SW 1271 (cell line): ENCODE data around the gene CTH.
A peak's percentile ranks its signal among the peaks of the same experiment; 100 is the strongest.
"Not testable (repeated sequence)": the region's sequence is repeated elsewhere in the genome, so short reads cannot be mapped to it uniquely, and the experiment has no call there.

Experiments used
- DNase-seq, 2 experiments: peaks; one replicate each; lab custom pipeline; 2025; lab: John Stamatoyannopoulos, UW

The CTH gene

DNA sequence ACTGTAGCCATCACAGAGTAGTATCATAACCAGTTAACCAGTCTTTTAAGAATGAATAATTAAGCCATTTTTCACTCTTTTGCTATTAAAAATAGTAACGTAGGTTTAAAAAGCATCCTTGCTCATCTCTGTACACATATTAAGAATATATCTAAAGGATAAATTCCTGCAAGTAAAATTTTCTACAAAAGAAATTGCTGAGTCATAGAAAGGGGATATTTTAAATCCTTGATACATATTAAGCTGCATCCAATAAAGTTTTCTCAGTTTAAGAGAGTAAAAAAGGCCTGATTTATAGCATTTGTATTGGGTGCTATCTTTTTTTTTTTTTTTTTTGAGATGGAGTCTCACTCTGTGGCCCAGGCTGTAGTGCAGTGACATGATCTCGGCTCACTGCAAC is 1.9 kb upstream of the CTH start:
- no peak for DNase-seq

DNA sequence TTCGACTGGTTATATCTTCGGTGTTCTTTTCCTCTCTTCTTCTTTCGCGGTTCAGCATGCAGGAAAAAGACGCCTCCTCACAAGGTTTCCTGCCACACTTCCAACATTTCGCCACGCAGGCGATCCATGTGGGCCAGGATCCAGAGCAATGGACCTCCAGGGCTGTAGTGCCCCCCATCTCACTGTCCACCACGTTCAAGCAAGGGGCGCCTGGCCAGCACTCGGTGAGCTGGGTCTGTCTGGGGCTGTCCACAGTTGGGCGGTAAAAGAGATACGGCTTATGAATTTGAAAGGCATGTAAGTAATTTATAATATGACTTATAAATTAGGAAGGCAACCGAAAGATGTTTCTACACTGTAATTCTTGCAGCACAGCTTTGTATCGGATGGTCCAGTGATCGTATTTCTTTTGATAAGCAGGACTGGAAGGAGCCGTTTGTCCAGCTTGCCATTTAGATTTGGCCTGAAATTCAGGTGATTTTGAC is 334 bp downstream of the CTH start:
- DNase-seq = peak in 1 of 2 experiments; percentile 29

DNA sequence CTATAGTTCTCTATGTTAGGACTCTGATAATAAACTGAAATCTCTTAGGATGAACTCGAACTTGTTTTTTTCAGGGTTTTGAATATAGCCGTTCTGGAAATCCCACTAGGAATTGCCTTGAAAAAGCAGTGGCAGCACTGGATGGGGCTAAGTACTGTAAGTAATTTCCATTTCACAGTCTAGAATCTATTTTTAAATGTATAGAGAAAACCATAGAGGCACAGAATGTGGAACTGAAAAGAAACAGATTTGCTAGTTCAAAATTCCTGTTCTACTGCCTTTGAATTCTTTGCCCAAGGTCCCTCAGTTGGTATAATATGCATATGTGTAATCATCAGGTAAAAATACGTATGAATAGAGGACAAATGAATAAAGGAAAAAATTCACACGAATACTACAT is 4.8 kb downstream of the CTH start:
- DNase-seq = no peak

DNA sequence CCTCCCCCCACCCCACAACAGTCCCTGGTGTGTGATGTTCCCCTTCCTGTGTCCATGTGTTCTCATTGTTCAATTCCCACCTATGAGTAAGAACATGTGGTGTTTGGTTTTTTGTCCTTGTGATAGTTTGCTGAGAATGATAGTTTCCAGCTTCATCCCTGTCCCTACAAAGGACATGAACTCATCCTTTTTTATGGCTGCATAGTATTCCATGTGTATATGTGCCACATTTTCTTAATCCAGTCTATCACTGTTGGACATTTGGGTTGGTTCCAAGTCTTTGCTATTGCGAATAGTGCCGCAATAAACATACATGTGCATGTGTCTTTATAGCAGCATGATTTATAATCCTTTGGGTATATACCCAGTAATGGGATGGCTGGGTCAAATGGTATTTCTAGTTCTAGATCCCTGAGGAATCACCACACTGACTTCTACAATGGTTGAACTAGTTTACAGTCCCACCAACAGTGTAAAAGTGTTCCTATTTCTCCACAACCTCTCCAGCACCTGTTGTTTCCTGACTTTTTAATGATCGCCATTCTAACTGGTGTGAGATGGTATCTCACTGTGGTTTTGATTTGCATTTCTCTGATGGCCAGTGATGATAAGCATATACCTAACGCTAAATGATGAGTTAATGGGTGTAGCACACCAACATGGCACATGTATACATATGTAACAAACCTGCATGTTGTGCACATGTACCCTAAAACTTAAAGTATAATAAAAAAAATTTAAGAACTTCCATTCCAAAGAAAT is 8.1 kb downstream of the CTH start:
- DNase-seq = not testable (repeated sequence)

DNA sequence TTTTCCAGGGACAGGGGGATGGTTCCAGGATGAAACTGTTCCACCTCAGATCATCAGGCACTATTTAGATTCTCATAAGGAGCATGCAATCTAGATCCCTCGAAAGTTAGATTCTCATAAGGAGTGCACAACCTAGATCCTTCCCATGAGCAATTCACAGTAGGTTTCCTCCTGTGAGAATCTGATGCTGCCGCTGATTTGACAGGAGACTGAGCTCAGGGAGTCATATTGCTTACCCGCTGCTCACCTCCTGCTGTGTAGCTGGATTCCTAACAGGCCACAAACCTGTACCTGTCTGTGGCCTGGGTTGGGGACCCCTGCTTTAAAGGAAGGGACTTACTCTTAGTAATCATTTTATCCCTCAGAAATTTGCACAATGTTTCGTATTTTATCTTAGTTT is 9.3 kb downstream of the CTH start:
- DNase-seq = no peak

DNA sequence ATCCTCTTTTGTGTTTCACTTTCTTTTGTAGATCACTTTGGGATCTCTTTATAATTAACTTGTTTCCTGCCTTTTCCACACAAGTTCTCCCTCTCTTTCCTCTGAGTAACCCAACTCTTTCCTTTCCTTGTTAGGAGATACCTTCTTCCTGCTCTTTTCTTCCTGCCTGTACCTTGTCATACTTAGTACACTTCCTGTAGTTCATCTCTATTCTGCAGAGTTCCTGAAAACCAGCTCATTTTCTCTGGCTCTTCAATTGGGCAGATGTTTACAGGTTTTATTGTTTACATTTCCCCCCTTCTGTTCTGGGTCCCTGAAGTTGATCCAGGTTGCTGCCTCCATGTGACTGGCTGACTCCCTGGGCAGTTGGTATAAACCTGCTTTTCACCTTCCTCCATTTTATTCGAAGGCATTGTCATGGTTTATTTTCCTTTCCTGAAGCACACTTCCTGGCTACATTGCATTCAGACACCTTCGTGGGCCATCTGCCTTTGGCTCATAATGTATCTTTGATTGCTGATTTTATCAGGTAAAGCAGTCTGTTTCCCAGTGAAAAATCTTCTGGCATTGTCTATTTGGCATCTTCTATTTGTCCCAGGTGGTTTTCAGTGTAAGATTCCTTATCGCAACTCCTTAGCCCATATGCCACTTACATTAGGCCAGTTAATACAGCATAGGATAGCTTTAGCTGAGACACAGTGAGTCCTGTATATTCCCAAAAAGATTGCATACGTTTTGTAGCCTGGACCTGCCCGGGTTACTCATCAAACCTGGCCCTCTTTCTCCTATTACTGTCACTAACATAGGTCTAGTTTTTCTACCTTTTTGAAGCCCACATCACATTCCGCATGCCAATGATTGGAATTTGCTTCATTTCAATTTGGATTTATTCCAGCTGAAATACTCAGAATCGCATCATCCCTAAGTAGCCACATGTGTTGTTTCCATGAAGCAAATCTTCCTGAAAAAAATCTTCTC is 15.4 kb downstream of the CTH start:
- DNase-seq = no peak

DNA sequence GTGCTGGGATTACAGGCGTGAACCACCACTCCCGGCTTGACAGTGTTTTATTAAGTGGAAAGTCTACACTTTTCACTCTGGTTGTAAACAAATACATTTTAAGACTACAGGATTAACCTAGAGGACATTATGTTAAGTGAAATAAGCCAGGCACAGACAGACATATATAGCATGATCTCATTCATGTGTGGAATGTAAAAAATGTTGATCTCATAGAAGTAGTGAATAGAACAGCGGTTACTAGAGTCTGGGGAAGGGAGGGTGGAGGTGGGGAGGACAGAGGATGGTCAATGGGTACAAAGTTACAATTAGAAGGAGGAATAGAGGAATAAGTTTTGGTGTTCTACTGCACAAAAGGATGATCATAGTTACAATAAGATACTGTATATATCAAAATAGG is 16.9 kb downstream of the CTH start:
- DNase-seq = no peak

DNA sequence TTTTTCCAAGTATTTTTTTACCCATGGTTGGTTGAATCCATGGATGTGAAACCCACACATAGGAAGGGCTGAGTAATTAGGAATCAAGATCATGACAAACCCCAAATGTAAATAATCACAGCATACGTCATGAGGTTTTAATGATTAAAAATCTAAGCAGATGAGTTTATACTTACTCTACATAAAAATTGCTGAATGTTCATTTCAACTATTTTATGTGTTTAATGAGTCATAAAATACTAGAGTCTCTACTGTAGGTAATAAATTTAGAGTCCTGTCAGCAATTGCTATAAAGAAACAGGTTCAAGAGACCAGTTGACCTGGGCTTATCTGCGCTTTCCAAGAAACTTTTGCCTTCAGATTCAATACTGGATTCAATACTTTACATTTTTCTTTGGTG is 18.2 kb downstream of the CTH start:
- DNase-seq = no peak

DNA sequence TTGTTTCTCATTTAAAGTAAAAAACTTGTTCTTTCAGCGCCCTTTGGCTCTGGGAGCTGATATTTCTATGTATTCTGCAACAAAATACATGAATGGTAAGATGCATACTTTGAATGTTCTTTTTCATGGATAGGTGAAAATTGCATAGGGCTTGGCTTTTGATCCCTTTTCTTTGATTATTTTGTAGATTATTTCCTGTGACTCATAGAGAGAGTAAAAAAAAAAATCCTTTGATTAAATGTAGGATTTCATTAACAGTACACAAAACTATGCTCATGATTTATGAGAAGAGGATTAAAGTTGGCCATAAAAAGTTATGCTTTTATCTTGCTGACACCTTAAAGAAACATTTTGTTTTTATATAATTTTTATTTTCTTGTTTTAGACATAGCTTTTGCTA is 18.7 kb downstream of the CTH start:
- no peak for DNase-seq

DNA sequence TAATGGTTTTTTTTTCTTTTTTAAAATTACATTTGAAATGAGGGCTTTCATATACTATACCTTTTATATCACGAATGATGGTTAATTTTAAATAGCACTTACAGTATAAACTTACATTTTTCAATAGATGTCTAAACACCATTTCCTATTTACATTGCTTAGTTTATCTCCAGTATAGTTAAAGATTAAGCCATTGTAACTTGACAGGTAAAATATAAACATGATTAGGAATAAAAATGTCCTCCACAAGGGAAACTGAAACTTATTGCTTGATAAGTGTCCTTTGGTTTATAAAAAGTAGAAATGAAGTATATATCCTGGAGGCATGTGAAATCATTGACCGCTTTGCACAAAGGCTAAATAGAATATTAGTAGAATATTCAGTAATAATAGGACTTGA is 20.2 kb downstream of the CTH start:
- DNase-seq = no peak

DNA sequence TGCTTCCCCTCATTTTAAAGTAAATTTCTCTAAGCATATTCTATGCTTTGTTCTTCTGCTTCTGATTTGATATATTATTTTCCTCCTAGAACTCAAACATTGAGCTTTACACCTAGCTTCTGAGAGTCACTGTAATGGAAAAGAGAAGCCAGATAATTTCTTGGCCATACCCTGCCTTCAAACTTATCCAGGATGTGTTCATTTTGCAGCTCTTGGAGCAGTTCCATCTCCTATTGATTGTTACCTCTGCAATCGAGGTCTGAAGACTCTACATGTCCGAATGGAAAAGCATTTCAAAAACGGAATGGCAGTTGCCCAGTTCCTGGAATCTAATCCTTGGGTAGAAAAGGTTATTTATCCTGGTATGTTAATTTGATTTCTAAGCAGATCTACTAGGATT is 20.8 kb downstream of the CTH start:
- DNase-seq = no peak

DNA sequence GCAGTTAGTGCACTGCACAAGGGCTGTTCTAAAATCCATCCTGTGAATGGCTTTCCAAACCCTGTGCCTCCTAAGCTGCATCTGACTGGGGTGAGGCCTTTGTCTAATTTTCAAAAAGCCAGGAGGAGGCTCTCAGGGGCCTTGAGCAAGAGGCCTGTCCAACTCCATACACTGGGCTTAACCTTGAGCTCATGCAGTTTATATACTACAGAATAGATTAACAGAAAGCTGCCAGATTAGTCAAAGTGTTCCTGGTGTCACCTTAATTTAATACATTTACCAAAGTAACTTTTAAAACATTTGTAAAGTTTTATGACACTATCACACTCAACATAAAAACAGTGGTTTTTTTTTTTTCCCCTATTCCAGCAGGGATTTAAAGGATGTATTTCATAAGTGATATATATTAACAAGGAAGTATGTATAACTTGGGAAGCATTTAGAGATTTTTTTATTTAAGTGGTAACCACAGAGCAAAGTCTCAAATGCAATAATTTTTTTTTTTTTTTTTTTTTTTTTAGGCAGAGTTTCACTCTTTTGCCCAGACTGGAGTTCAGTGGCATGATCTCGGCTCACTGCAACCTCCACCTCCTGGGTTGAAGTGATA is 23.3 kb downstream of the CTH start:
- no peak for DNase-seq

DNA sequence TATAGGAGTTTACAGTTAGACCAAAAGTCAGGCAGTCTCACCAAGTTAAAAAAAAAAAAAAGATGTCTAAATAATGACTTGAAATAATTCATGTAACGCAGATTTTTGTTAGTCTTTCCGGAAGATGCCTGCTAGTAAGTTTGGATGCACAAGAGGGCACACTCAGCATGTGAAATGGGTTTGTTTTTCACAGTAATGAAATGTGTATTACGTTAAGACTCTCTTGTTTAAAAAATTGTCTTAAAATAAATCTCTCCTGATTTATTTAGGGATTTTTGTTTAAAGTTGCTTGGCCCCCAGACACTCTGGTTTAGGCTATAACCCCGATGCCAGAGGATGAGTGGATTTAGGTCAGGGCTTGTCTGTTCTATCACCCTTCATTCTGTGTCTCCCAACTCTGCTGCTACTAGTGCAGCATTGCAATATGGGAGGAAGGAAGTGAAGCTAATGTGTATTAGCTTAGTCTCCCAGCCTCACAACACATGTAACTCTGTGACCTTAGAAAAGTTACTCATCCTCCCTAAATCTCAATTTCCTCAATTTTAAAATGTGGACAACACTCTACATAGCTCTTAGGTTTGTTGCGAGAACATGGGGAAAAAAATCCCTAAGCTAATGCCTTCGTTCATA is 25.7 kb downstream of the CTH start:
- no peak for DNase-seq

DNA sequence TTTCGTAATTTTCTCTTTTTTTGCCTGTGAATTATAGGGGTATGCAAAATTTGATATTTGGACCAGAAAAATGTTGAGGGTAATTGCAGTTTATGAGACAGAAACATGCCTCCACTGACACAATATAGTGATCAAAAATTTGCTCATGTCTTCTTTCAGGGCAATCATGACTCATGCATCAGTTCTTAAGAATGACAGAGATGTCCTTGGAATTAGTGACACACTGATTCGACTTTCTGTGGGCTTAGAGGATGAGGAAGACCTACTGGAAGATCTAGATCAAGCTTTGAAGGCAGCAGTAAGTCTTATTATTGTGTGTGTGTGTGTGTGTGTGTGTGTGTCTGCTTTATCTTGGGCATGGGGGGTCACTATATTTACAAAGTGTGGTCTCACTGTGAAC is 27.5 kb downstream of the CTH start:
- no peak for DNase-seq

DNA sequence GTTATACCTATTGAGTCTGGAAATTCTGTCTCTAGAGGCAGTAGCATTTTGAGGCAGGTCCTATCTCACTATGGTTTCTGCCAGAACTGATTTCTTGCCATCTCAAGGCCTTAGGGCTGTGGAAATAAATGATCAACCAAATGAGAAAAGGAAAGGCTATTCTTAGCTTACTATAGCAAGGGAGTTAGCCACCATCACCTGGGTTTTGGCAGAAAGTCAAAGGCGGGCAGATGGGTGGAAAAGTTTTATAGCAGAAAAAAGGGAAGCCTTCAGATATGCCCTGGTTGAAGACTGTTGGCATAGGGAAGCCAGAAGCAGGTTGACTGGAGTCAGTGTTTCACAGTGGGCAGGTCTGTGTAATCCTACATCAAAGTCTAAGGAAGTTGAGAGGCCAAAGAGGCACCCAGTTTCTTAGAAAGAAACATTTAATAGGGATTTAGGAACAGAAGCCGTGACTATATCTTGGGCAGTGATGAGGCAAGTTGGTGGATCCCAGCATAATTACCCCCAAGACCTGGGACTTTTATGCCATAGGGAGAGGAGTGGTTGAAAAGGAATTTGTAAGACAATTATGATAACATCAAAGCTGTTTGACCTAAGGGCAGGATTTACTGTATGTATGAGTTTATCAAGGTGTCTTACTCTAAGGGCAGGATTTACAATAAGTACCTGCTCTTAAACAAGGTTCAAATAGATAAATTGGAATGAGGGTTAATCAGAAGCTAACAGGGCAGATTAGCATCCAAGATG is 29.7 kb downstream of the CTH start:
- DNase-seq = no peak

DNA sequence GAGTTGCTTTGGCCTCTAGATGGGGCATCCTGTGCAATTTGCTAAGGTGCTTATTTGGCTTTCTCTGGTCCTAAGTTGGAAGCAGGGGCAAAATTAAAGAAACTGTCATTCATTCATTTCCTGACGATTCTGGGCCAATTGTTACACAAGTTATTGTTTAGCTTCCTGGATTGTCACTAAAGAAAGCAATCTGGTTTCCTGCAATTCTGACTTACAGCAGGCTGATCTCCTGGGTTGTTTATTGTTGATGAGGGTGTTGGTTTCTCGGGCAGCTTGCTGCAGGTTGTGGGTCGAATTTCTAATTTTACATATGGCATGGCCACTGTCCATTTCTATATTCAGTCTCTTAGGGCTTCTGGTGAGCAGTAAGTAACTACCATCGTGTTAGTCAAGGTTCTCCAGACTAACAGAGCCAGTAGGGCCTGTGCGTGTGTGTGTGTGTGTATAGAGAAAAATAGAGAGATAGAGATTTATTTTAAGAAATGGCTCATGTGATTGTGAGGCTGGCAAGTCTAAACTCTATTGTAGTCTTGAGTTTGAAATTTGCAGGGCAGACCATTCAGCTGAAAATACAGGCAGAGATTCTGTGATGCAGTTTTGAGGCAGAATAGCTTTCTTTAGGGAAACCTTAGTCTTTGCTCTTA is 30.4 kb downstream of the CTH start:
- no peak for DNase-seq

DNA sequence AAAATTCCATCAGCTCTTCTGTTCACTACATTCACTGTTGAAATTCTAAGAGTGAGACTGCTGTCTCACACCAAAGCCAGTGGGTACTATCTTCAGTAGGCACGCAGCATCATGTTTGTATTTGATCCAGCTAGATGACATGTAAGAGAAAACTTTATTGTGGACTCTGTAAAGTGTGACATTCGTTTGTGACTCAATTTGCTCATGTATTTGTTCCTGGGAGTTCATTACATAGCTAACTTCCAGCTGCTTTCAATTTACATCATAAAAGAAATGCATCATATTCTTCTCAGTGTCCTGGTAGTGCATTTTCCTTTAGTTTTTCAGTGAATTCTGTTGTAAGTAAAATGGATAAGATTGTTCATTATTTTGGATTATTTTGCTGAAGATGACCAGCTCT is 31.4 kb downstream of the CTH start:
- no peak for DNase-seq

DNA sequence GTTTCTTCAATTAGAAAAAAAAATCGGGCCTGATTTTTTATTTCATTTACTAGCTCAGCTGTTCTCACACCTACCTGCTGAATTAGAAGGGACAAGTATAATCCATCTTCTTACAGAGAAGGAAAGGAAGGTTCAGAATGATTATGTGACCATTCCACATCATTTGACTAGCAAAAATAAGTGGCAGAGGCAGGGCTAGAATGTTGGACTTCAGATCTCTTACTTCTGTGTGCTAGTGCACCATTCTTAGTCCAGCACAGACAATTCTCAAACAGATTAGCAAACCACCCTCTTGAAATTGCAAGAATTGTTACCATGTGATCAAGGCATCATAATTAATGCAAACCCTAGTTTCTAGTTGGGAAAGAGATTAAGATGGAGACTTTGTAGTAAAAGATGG is 32.7 kb downstream of the CTH start:
- no peak for DNase-seq

DNA sequence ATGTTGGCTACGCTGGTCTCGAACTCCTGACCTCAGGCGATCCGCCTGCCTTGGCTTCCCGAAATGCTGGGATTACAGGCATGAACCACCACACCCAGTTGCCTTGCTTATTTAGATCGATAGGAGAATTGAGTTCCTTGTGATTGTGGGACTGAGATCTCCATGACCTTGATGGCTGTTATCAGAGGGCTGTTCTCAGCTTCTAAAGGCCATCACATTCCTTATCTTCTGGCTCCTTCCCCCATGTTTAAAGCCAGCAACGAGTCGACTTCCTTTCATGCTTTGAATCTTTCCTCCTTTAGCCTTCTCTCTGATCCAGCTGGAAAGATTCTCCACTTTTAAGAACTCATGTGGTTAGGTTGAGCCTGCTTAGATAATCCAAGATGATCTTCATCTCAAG is 38.0 kb downstream of the CTH start:
- no peak for DNase-seq

DNA sequence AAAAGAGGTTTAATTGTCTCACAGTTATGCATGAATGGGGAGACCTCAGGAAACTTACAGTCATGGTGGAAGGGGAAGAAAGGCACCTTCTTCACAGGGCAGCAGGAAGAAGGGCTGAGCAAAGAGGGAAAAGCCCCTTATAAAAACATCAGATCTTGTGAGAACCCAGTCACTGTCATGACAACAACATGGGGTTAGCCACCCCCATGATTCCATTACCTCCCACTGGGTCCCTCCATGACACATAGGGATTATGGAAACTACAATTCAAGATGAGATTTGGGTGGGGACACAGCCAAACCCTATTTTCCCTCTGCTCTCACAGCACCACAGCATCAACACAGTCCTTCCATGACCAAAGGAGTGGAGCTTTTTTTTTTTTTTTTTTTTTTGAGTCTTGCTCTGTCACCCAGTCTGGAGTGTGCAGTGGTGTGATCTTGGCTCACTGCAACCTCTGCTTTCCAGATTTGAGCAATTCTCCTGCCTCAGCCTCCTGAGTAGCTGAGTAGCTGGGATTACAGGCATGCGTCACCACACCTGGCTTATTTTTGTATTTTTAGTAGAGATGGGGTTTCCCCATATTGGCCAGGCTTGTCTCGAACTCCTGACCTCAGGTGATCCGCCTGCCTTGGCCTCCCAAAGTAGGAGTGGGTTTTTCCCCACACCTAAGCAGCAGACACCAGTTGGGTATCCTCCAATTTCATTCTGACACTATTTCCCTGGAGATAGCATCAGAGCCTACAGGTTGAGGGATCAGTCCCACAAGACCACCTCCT is 41.3 kb downstream of the CTH start:
- DNase-seq = not testable (repeated sequence)
